ENCODE measurements around the gene CTBP2.
"Not testable (repeated sequence)": the region's sequence is repeated elsewhere in the genome, so short reads cannot be mapped to it uniquely, and the experiment has no call there.

Gene CTBP2

DNA sequence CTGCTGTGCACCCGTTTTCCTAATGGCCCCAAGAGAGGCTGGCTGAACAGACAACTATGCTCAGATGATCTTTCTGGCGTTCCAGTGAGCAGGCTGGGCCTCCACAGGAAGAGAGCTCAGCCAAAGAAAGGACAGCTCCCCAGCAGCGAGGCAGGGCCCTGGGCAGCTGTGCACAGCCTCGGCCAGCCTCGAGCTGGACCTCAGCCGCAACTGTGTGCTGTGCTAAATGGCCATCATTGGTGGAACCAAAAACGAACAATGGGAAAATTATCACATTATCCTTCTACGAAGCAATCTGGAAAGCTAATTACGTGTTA is 97.5 kb downstream of the CTBP2 start:
- peak in 8 of 14 donors; percentile 15 to 41 (median 30) for DNase-seq

GRCh38 chr10:125062227-125062913 is 98.0 kb downstream of the CTBP2 start:
- DNase-seq, result no peak

DNA sequence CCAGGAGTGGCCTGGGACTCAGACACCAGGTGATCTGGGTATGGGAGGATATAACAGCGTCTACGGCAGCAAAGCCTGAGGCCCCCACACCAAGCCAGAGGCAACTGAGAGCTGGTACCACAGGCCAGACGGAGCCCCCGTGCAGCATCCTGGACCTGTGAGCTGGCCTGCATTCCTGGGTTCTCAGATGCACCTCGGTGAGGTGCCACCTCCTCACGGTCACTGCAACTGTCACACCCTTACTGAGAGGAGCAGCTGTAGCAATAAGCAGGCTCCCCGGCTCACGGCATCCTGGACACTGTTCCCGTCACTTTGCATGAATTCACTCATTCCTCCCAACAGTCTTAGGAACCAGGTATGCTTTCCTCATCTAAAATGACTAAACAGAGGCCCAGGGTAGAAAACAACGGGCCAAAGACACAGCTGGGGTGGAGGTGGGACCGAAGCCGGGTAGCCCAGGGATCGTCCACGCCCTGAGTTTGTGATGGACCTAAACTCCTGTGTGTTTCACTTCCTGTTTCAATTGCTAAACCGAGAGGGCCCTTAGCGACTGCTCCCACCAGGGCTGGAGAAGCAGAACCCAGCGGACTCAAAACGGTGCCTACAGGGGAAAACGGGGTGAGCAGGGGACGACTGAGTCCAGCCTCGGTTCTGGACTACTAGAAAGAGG is 98.7 kb downstream of the CTBP2 start:
- DNase-seq, result peak in 3 of 14 donors; percentile 24 to 56 (median 30)

DNA sequence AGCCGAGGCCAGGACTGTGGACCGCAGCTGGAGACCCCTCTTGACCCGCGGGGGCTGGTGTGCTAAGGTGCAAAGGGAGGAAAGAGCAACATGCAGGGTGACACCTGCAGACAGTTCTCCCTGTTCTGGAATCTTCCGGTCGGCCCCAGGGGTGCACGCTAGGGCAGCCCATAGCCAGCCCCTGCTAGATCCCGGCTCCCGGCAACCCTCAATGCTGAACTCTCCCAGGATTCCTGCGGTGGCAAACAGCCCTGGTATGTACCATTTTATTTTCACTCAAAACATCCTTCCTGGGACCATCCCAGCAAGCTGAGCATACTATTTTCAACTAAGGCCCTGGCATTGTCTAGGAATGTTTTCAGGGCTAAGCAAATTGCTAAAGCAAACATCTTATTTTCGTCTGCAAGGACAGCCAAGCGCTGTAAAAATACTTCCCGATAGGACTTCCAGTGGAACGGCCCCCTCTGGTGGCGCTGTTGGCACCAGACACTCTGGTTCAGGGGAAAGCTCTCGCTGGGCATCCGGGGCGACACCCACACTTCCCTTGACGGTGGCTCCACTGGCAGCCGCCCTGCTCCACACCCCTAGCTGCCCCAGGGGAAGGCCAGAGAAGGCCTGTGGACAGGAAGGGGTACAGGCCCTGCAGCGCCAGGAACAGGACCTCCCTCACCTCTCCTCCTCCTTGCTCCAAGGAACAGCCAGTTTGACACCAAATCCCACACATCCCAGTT is 99.4 kb downstream of the CTBP2 start:
- peak in 13 of 14 donors; percentile 33 to 92 (median 74) for DNase-seq

DNA sequence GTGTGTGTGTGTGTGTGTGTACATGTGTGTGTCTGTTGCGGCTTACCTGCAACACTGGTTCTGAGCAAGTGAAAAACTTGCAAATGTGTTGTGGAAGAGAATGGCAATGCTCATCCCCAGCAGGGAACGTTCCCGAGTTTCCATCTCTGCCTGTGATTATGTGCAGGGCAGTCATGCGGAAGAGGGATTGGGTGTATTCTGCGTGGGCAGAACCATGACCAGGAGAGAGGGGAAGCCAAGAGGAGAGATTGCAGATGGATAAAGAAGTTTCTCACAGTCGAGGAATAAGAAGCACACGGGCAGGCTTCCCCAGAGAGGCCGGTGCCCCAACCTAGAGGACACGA is 99.9 kb downstream of the CTBP2 start:
- DNase-seq, result peak in 1 of 14 donors; percentile 54

DNA sequence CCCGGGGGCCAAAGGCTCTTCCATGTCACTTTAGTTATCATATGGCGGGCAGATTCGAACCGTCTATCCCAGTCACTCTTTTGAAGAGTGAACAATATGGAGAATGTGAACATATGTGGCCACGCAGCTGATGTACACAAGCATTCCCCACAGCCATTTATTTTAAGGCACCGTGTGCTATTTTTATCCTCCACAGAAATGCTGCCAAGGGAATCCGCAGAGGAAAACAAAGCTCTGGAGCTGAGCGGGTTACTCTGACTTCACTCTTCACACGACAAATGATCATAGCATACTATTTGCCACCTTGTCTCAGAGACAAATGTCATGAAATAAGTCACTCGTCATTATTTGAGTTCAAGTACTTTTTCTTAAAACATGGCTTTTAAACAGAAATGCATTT is 100.3 kb downstream of the CTBP2 start:
- peak in 1 of 14 donors; percentile 68 for DNase-seq

DNA sequence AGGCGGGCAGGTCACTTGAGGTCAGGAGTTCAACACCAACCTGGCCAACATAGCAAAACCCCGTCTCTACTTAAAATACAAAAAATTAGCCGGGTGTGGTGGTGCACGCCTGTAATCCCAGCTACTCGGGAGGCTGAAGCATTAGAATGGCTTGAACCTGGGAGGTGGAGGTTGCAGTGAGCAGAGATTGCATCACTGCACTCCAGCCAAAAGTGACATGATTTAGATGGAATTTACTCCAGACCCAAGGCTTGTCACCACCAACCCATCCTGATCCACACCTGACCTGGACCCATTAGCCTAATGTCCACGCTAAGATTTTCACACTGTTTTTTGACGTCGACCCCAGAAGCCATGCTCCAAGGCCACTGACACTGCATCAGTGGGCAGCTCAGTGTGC is 101.0 kb downstream of the CTBP2 start:
- not testable (repeated sequence) for DNase-seq

DNA sequence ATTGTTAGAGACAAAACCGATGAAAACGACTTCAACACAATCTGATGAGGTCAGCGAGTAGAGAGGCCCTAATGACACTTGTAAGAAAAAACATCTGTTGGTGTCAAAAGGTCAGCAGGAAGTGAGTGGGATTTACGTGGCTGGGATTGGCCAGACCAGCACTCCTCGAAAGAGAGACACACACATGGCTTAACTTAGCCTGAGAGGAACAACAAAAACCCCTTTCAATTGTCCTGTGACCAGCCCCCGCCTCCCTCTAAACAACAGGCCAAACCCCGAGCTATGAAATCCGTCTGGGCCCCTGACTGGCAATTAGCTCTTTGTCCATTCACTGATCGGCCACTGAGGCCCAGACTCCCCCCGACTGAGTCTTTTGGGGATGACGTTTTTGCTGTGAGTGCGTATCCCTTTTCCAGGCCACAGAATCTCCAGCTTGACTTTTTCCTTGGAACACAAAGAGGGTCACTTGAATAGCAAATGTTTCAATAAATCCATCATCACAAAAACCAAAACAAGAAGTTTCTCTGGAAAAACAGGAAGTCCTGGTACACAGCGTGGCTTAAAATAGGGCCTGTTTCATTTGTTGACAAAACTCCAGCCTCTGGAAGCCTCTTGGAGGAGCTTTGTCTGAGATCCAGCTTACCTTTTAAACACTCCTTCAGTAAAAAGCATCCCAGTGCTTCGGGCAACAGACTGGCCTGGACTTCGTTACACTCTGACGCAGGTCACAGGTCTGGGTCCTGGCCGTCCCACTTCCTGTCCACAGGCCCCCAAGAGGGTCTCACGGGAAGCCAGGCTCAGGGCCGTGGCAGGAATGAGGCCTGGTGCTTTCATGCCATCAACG is 103.0 kb downstream of the CTBP2 start:
- DNase-seq, result peak in 13 of 14 donors; percentile 17 to 92 (median 81)

DNA sequence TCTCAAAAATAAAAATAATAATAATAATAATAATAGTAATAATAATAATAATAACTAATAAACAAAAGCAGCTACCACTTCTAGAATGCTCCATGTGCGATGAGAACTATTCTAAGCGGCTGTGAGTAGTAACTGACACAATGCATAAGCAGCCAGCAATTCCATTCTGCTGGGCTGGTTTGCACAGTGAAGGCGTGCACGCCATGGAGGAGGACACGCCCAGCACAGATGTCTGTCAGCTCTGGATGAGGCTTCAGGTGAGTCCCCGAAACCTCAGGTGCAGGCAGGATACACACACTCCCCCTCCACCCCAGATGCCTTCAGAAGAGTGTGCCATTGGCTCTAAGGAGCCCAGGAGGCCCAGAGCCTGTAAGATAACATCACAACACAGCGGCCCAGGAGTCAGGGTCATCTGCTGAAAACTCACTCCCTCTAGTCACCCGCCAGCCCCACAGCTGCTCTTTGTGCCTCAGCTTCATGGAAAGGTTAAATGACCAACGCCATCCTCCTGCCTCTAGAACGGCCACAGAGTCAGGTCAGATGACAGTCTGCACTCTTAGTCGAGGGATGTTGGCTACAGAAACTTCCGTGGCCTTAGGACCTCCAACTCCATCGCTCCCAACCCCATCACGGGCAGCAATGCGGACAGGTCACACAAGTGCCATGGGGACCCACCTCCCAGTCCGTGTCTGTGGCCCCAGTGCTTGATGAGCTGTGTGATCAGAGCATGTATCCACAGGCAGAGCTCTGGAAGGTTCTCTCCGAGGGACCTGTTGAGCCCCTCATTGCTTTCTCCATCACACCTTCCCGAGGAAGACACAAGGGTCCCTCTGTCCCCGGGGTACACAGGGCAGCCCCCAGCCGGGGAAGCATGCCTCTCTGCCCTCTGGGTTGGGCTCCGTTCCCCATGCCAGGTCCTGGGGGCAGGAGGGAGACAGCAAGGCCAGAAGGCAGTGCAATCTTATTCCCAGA is 103.9 kb downstream of the CTBP2 start:
- no peak for DNase-seq

DNA sequence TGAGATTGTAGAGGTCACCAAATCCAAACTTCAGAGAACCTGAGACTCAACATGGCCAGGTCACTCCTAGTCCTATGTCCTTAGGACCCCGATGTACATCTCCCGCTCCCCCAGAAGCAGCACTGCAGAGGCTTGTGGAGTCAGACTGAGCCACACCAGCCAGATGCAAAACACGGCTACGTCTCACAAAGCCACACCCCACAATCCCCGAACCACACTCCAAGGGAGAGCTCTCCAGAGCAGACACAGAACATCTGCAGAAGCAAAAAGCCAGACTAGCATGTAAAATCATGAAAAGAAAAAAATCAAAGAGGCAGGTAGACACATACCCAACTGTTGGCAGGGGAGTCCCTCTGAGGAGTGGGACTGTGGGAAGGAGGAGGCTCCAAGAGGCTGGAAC is 104.9 kb downstream of the CTBP2 start:
- no peak for DNase-seq

DNA sequence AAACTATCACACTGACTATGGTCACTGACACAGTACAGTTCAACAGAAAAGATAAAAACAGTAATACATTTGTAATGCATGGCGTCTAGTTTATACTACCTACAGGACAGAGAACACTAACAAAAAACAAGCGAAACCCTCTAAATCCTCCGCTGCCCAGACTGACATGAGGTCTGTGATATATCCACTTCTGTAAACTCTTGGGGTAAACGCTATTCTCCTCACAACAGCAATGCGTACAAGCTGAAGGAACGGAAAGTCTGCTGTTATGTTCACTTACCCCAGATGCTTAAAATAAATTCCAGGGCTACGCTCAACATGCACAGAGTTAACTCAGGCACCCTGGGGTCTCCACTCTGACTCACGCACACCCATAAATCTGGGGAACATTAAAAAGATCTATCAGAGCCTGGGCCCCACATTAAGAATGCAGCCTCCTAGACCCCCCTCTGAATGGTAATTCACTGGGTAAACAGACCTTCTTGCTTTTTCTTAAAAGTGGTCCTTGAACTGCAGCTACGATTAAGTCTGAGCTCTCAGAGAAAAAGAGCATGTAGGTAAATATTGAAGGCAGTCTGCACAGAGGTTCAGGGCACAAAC is 105.6 kb downstream of the CTBP2 start:
- DNase-seq, result no peak

- DNase-seq, result no peak
These were observed 106.1 kb downstream of the CTBP2 start for GRCh38 chr10:125054216-125054615.

DNA sequence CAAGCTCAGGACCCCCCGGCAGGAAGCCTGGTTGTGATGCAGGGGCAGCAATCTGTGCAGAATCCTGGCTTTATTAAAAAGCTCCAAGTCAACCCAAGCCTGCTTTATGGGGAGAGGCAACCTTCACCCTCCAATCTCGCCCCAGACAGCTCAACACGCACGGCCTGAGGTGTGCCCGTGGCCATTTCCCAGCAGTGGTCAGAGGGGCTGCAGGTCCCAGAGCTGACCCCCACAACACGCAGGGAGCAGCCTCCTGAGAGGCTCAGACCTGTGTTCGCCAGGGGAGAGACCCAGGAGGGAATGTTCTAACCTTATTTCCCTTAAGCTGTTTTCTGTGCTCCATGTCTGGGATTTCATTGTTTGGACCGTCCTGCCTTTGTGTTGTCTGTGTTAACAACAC is 108.2 kb downstream of the CTBP2 start:
- DNase-seq, result no peak

GRCh38 chr10:125050383-125050782 is 110.0 kb downstream of the CTBP2 start:
- no peak for DNase-seq

- no peak for DNase-seq
These were observed 111.0 kb downstream of the CTBP2 start for GRCh38 chr10:125049216-125049881.

DNA sequence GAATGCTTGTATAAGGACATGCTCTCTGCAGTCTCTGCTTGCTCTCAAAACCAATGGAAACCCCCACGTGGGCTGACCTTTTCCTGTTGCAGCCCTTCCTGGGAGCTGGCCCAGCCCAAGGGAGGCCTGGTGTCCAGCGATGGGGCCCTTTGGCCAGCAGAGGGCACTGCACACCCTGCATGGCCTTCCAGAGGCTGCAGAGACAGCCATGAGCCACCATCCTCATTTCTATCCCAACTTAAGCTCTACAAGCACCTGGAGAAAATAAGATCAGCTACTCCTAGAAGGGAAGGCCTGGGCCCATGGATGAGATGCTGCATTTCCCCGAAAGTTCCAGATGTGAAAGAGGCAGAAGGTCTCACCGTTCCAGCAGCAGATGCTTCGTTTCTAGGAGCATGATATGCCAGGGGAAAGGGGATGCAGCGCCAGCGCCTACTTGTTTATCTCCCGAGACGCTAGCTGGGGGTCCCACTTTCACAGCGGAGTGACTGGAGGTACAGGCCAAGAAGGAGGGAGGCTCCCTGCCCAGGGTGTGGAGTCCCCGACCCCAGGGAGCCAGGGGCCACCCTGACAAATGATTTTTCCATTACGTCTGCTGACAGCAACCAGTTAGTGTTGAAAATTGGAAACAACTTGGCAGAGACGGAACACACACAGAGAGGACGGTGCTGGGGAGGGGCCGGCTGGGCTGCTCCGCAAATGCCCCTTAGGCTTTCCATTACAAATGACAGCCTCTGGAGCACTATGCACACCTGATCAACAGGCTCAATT is 112.1 kb downstream of the CTBP2 start:
- peak; percentile 11 to 88 (median 72) for DNase-seq

GRCh38 chr10:125043841-125044658 is 116.3 kb downstream of the CTBP2 start:
- DNase-seq, result no peak

- DNase-seq, result no peak
These were observed 118.4 kb downstream of the CTBP2 start for GRCh38 chr10:125041856-125042506.

All from C1 segment of cervical spinal cord (tissue), 14 donors.